Motor neuron (in vitro differentiated cells): ENCODE data around the gene PKHD1. TPM values are rescaled to one million over a fixed set of nuclear protein-coding genes. Genes with fewer than 3 reads are reported as not detected.
"Not testable (repeated sequence)": the region's sequence is repeated elsewhere in the genome, so short reads cannot be mapped to it uniquely, and the experiment has no call there.

Experiments used
- ATAC-seq, 8 experiments: fragments of 200-7000 bp; cut with Tn5 transposase; replicated peaks in 6 of 8; 2 replicates each; pipeline ENCODE4 v1.8.0; 2021; ENCODE audit warnings: mild to moderate bottlenecking in 8 of 8, moderate library complexity in 8 of 8
- H3K27ac ChIP-seq, 2 donors: fragments of 250-450 bp; sonication (Bioruptor Pico); 2 replicates each; pipeline ENCODE4 v1.9.0; 2021; ENCODE audit warnings: antibody characterized with exemption in 2 of 2, mild to moderate bottlenecking in 2 of 2, moderate library complexity in 1 of 2
- H3K4me1 ChIP-seq, 2 donors: fragments of 250-450 bp; sonication (Bioruptor Pico); replicated peaks in 1 of 2; 2 replicates each; pipeline ENCODE4 v1.6.1; 2021; ENCODE audit warnings: antibody characterized with exemption in 2 of 2, mild to moderate bottlenecking in 2 of 2, moderate library complexity in 1 of 2
- H3K4me3 ChIP-seq, 5 donors: fragments of 250-450 bp; sonication (Bioruptor Pico); 2 replicates each; pipeline ENCODE4 v1.9.0; 2021; ENCODE audit warnings: antibody characterized with exemption in 5 of 5, mild to moderate bottlenecking in 5 of 5, moderate library complexity in 4 of 5
- WGBS, 10 experiments: fragments of 450-650 bp; shearing (Covaris generic); methylation state at CpG; one replicate each; pipeline ENCODE4 v1.0.0; 2022; 5-methylcytosine and 5-hydroxymethylcytosine counted together
- in situ Hi-C, 9 experiments: fragments of 400-800 bp; cut with MboI; loops; one replicate each; pipeline ENCODE4 v1.15.0; 2021; ENCODE audit warnings: low sequenced_read_pairs in 9 of 9, low pct_unique_long_range_greater_than_20kb in 2 of 9; ENCODE audit not compliant: unreplicated experiment in 9 of 9
- total RNA-seq, 8 experiments: library from RNA; unstranded; fragments of 300-600 nt; gene quantifications; 2 replicates each; pipeline versions ENCODE4 v1.2.3 to v1.2.4, GENCODE V29; 2022

Gene PKHD1
- total RNA-seq, 8 experiments from 2014 or later, result under 0.01 to 0.14 (median 0.09) TPM; not detected in 1

GRCh38 chr6:51953246-51953645 lies 134.2 kb downstream of the PKHD1 start:
- Histone ChIP-seq H3K27ac (no peak overlapping the region), H3K4me1 (peaks cover 0 to 8% of the 10 kb centered on the region in 2 donors), H3K4me3 (no peak overlapping the region)
- in situ Hi-C loops, result loop anchor here in 6 of 9 experiments (25.0 kb wide), 2 partner anchors 91 to 1141 kb away; partner anchors contain the start of gene TFAP2B (in 5 of the 6)
- ATAC-seq, result no peak

- in situ Hi-C loops, result loop anchor here in 6 of 9 experiments (25.0 kb wide), 2 partner anchors 90 to 1140 kb away; partner anchors contain the start of gene TFAP2B (in 5 of the 6)
- no peak overlapping the region for H3K4me3 ChIP-seq
- ATAC-seq, result no peak
Observed at GRCh38 chr6:51951924-51952323, 135.5 kb downstream of the PKHD1 start.

GRCh38 chr6:51949526-51949925 lies 137.9 kb downstream of the PKHD1 start:
- in situ Hi-C loops, result no loop called here
- Histone ChIP-seq H3K4me3 (no peak overlapping the region), H3K27ac (no peak overlapping the region), H3K4me1 (peaks cover 0 to 8% of the 10 kb centered on the region in 2 donors)
- ATAC-seq, result peak in 2 of 8 experiments; percentile 17 to 30
- WGBS, 10 experiments, result 0 to 52% (median 36%) methylated on average over 1 to 5 of the region's 5 CpGs; no CpG with 5 or more reads in 5 of the 10 experiments

More at GRCh38 chr6:51951924-51952323, 135.5 kb downstream of the PKHD1 start:
- no peak overlapping the region for H3K27ac ChIP-seq
- H3K4me1 ChIP-seq, result peaks cover 0 to 8% of the 10 kb centered on the region in 2 donors

- H3K4me1 ChIP-seq, H3K27ac ChIP-seq, H3K4me3 ChIP-seq, ATAC-seq, in situ Hi-C loops: not testable (repeated sequence)
- WGBS, 10 experiments, result 0 to 100% (median 61%) methylated on average over 1 to 2 of the region's 2 CpGs; no CpG with 5 or more reads in 2 of the 10 experiments
Observed at GRCh38 chr6:51939695-51940094, 147.7 kb downstream of the PKHD1 start.

- WGBS, 10 experiments, result 0 to 49% (median 15%) methylated on average over 1 to 4 of the region's 4 CpGs
- Histone ChIP-seq H3K4me3 (no peak overlapping the region), H3K4me1 (no peaks in the 10 kb centered on the region), H3K27ac (no peak overlapping the region)
- in situ Hi-C loops, result no loop called here
- peak in 1 of 8 experiments; percentile 76 for ATAC-seq
Observed at GRCh38 chr6:51936531-51937290, 150.7 kb downstream of the PKHD1 start.

GRCh38 chr6:51934098-51934497 lies 153.3 kb downstream of the PKHD1 start:
- WGBS, 10 experiments, result 0 to 100% (median 67%) methylated on average over 1 to 7 of the region's 7 CpGs; no CpG with 5 or more reads in 1 of the 10 experiments
- Histone ChIP-seq H3K27ac (no peak overlapping the region), H3K4me1 (no peaks in the 10 kb centered on the region), H3K4me3 (no peak overlapping the region)
- ATAC-seq, result peak in 3 of 8 experiments; percentile 57 to 80 (median 58)
- in situ Hi-C loops, result no loop called here

GRCh38 chr6:51932956-51933355 lies 154.5 kb downstream of the PKHD1 start:
- ATAC-seq, result no peak
- in situ Hi-C loops, result no loop called here
- H3K27ac ChIP-seq, result no peak overlapping the region
- H3K4me1 ChIP-seq, result no peaks in the 10 kb centered on the region
- no peak overlapping the region for H3K4me3 ChIP-seq

- peak in 3 of 8 experiments; percentile 19 to 86 (median 81) for ATAC-seq
- no peak overlapping the region for H3K4me3 ChIP-seq
- H3K27ac ChIP-seq, result no peak overlapping the region
- no peaks in the 10 kb centered on the region for H3K4me1 ChIP-seq
- in situ Hi-C loops, result no loop called here
- WGBS, 10 experiments, result 0 to 90% (median 50%) methylated on average over 1 to 3 of the region's 3 CpGs; no CpG with 5 or more reads in 1 of the 10 experiments
Observed at GRCh38 chr6:51930602-51931001, 156.8 kb downstream of the PKHD1 start.

GRCh38 chr6:51929934-51930574 lies 157.4 kb downstream of the PKHD1 start:
- Histone ChIP-seq H3K27ac (no peak overlapping the region), H3K4me1 (no peaks in the 10 kb centered on the region), H3K4me3 (no peak overlapping the region)
- 58 to 94% (median 78%) methylated on average over 1 to 5 of the region's 5 CpGs; no CpG with 5 or more reads in 1 of the 10 experiments for WGBS, 10 experiments
- peak in 2 of 8 experiments; percentile 29 to 31 for ATAC-seq
- in situ Hi-C loops, result no loop called here

- Histone ChIP-seq H3K4me1 (no peaks in the 10 kb centered on the region), H3K27ac (no peak overlapping the region), H3K4me3 (no peak overlapping the region)
- no peak for ATAC-seq
- WGBS, 10 experiments, result 8 to 100% (median 33%) methylated on average over 1 to 3 of the region's 3 CpGs; no CpG with 5 or more reads in 3 of the 10 experiments
- in situ Hi-C loops, result no loop called here
Observed at GRCh38 chr6:51928320-51928719, 159.1 kb downstream of the PKHD1 start.

- WGBS, 10 experiments, result 0 to 83% (median 75%) methylated on average over 1 of the region's 1 CpG; no CpG with 5 or more reads in 5 of the 10 experiments
- no peak for ATAC-seq
- Histone ChIP-seq H3K4me1 (no peaks in the 10 kb centered on the region), H3K4me3 (no peak overlapping the region), H3K27ac (no peak overlapping the region)
- in situ Hi-C loops, result no loop called here
Observed at GRCh38 chr6:51927450-51927849, 160.0 kb downstream of the PKHD1 start.

- Histone ChIP-seq H3K4me3 (no peak overlapping the region), H3K4me1 (no peaks in the 10 kb centered on the region), H3K27ac (no peak overlapping the region)
- WGBS, 10 experiments, result 7 to 88% (median 67%) methylated on average over 4 to 5 of the region's 5 CpGs
- in situ Hi-C loops, result no loop called here
- no peak for ATAC-seq
Observed at GRCh38 chr6:51926125-51926524, 161.3 kb downstream of the PKHD1 start.

- H3K4me3 ChIP-seq, in situ Hi-C loops, H3K27ac ChIP-seq, H3K4me1 ChIP-seq, ATAC-seq: not testable (repeated sequence)
- WGBS, 10 experiments, result 17 to 100% (median 86%) methylated on average over 1 to 8 of the region's 9 CpGs; no CpG with 5 or more reads in 4 of the 10 experiments
Observed at GRCh38 chr6:51922479-51922878, 164.9 kb downstream of the PKHD1 start.
